Stimulated activated CD8-positive, alpha-beta memory T cell treated with anti-CD3 and anti-CD28 coated beads, Interleukin-15, amount 100 ng/mL, for 24 hours (primary cell): ENCODE measurements around the gene MAP3K14.
A peak's percentile ranks its signal among the peaks of the same experiment; 100 is the strongest.
"Not testable (repeated sequence)": the region's sequence is repeated elsewhere in the genome, so short reads cannot be mapped to it uniquely, and the experiment has no call there.

Source experiments
- DNase-seq: peaks from one replicate; pipeline ENCODE4 v3.0.0-alpha.2; 2020; ENCODE audit warnings: low read depth

Gene MAP3K14

GRCh38 chr17:45315648-45316433 is 979 bp downstream of the MAP3K14 start:
- no peak for DNase-seq

- no peak for DNase-seq
Observed at GRCh38 chr17:45314741-45315647, 1.8 kb downstream of the MAP3K14 start.

GRCh38 chr17:45313996-45314740 is 2.7 kb downstream of the MAP3K14 start:
- no peak for DNase-seq

DNA sequence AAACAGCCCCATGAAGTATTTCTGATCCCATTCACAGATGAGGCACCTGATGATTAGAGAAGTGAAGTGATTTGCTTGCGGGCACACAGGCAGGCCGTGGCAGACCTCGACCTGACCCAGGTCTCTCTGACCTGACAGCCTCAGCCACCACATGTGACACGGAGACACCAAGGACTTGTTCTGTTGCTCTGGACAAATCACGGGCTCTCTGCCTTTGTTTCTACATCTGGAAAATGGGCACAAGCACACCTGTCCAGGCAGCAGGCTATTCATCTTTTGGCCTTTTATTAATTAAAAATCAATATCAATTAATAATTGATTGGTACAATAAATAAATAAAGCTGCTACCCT is 3.4 kb downstream of the MAP3K14 start:
- no peak for DNase-seq

GRCh38 chr17:45312477-45313420 is 4.1 kb downstream of the MAP3K14 start:
- no peak for DNase-seq

- peak; percentile 47 for DNase-seq
Observed at GRCh38 chr17:45311760-45312476, 4.9 kb downstream of the MAP3K14 start.

- no peak for DNase-seq
Observed at GRCh38 chr17:45311401-45311759, 5.4 kb downstream of the MAP3K14 start.

DNA sequence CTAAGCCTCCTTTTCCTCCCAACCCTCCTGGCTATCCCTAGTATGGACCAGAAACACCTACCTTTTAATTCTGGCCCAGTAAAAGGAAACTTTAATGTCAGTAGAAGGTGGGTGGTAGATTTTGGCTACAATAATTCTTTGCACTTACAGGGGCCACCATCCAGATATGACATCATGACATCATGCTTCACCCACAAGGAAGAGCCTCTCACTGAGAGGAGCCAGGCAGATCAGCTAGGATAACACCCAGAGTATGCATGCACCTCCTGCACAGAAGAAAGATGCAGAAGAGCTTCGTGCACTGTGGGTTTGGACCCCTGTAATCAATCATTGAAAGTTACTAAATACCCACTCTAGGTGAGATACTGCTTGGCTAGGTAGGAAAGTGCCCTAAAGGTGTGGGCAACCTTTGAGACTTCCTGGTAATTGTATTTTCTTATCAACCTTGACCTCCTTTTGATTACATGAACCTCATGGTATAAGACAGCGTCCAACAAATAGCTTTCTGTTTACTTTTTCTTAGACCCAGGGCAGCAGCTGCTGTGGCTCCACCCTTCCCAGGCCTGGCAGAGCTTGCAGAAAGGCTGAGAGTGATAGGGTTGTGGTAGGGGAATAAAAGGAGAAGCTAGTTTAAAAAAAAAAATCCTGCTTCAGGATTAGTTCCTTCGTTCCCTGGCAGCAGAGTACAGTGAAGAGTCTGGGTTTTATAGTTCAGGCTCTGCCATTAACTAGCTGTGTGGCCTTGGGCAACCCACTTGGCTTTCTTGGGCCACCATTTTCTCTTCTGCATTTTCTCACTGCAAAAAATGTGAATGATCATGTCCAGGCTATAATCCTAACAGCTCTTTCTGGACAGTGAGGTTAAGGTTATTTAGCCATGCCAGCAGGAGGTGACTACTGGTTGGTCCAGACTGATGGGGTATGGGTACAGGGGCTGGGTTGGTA is 6.2 kb downstream of the MAP3K14 start:
- DNase-seq, result no peak

DNA sequence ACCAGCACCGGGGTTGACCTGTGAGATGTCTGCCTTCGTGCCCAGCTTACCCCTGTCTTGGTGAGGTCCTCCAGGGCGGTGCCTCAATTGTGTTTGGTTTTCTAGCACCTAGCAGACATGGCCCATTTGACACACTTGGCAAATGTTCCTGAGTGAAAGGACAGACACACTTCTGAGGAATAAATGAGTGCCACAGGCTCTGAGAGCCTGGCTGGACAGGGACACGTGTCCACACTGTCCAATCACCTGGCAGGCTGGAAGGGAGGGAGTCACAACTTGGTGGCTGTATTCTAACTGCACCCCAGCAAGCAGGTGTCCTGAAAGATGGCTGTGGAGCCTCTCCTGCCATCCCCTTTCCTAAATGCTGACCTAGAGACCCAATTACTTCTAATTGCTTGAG is 7.4 kb downstream of the MAP3K14 start:
- no peak for DNase-seq

DNA sequence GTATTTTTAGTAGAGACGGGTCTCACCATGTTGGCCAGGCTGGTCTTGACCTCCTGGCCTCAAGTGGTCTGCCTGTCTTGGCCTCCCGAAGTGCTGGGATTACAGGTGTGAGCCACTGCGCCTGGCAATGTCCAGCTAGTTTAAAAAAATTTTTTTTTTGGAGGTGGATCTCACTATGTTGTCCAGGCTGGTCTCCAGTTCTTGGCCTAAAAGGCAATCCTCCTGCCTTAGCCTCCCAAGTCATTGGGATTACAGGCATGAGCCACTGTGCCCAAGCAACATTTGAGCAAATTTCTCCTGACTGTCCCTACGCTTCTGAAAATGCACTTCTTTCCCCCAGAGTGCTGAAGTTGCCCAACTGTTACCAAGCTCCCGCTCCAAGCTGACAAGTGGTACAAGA is 8.0 kb downstream of the MAP3K14 start:
- no peak for DNase-seq

GRCh38 chr17:45308016-45308365 is 8.8 kb downstream of the MAP3K14 start:
- no peak for DNase-seq

GRCh38 chr17:45307290-45308015 is 9.4 kb downstream of the MAP3K14 start:
- no peak for DNase-seq

DNA sequence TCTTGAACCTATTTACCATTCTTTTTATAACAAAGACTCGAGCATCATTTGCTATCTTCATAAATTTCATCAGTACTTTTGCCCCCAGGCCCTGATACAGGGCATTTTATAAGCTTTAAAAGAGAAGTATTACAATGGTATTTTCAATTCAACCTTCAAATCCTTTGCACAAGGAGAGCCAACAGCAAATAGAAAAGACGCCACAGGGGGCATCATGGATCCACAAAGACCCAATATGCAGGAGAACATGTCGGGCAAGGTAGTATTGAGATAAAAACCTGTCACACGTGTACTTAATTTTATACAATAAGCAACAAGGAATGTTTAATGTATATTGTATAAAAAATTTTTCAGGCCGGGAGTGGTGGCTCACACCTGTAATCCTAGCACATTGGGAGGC is 10.2 kb downstream of the MAP3K14 start:
- no peak for DNase-seq

DNA sequence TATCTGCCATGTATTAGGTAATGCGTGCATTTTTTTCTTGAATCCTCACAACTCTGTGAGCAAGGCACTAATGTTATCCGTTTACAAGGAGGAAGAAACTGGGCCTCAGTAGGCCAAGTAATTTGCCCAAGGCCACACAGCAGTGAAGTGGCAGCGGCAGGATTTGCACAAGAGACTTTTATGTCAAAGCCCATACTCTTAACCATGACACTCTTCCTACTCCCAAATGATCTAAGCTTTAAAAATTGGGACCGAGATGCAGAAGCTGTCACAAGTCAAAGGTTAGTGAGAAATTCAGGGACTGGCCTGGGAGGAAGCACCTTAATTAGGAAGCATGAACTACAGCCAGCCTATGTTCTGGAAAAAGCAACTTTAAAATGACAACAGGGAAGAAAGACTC is 10.7 kb downstream of the MAP3K14 start:
- DNase-seq, result no peak

DNA sequence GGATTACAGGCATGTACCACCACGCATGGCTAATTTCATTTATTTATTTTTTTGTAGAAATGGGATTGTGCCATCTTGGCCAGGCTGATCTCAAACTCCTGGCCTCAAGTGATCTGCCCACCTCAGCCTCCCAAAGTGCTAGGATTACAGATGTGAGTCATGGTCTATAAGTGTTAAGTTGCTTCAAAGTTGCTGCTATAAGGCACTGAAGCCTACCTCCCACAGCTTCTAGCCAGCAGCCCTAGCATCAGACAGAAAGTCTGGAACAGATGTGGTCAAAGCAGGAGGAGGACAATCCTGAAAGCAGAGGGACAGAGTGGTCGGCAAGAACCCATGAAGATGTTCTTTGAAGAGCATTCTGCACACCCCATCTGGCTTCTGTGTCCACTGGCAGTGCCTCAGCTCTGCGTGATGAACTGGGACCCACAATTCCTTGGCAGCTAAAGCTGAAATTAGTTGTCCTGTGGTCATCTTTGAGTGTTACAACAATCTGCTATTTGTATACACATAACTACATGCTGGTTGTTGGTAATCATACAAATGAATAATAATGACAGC is 11.2 kb downstream of the MAP3K14 start:
- DNase-seq, result no peak

- DNase-seq, result no peak
Observed at GRCh38 chr17:45302649-45303173, 14.1 kb downstream of the MAP3K14 start.

- DNase-seq, result not testable (repeated sequence)
Observed at GRCh38 chr17:45302220-45302619, 14.6 kb downstream of the MAP3K14 start.

- DNase-seq, result no peak
Observed at GRCh38 chr17:45301674-45302073, 15.1 kb downstream of the MAP3K14 start.
